ENCODE results near the gene LETM1. TPM values are rescaled to one million over a fixed set of nuclear protein-coding genes. Genes with fewer than 3 reads are reported as not detected.

The LETM1 gene
- polyA plus RNA-seq, 2 donors: 25.7 to 30.7 TPM

DNA sequence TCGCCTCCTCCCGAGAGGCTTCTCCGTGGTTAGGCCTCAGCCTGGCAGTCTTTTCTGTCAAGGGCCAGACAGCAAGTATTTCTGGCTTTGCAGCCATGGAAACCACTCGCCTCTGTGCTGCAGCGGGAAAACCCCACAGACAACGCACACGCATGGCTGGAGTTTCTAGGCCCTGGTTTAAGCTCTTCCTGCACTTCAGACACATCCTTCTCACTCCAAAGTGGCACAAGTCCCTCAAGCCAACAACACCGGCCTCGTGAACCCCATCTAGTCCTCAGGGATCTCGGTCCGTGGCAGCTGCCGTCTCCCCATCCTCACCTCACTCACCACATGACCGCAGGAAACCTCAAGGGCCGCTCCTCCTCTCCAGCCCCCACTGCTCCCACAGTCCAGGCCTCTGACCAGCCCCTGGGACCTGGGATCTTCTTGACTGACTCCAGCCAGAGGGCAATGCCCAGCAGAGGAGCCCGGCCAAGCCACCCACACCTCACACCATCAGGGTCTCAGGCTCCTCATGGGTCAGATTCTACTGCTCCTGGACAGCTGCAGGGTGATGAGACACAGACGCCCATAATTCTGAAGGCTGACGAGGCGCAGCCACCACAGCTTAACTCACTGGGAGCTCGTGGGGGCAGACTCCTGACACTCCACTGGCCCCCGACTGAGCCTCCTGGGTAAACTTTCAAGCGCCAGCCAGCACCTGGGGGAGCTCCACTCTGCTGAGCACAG is 21.7 kb downstream of the LETM1 start:
- WGBS, 2 donors: 87 to 89% methylated on average over 21 of the region's 21 CpGs
- Histone ChIP-seq H3K9me3 (ENCODE audit: control insufficient read depth in 2 of 2, insufficient read depth in 1 of 2, low read depth in 1 of 2, low read length in 1 of 2) (no peaks in the 10 kb centered on the region), H3K27me3 (ENCODE audit: control insufficient read depth in 1 of 2, insufficient read depth in 2 of 2, low read length in 2 of 2) (no peaks in the 10 kb centered on the region), H3K36me3 (ENCODE audit: control insufficient read depth in 2 of 2, insufficient read depth in 2 of 2, low read length in 1 of 2) (peaks cover 35 to 52% of the 10 kb centered on the region in 2 donors), H3K27ac (ENCODE audit: low read depth in 2 of 2, low read length in 1 of 2) (no peak overlapping the region), H3K4me1 (ENCODE audit: control insufficient read depth in 2 of 2, insufficient read depth in 2 of 2, low read length in 1 of 2) (no peaks in the 10 kb centered on the region), H3K4me3 (ENCODE audit: low read depth in 1 of 2, low read length in 2 of 2) (no peak overlapping the region)

DNA sequence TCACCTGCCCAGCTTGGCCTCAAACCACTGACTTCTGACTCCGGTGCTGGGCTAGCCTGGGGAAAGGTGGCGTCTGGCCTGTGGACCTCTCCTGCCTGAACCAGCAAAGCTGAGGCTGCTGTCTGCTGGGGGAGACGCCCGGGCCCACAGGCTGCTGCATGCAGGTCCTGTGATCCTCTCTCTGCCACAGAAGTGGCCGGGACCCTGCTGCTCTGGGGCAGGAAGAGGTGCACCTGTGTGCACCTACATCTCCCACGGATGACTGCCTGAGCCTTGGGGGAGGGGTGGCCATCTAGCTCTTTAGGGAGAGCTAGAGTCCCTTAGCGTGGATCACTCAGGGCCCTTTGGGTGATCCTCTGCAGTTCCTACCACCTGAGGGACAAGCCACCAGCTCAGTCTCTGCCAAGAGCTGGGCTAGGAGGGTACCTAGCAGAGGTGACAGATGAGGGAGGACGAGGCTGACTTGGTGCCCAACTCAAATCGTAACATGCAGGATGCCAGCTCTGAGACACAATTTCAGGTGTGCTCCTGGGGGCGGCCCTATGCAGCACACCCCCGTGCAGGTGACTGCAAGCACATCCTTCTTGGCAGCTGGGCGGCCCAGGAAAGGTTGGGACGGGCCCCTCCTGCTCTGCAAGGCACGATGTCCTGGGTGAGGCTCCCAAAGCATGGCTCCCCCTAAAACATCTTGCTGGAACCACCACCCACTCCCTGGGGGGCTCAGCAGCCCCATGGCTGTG is 22.5 kb downstream of the LETM1 start:
- WGBS, 2 donors: 90 to 92% methylated on average over 14 of the region's 14 CpGs
- no peaks in the 10 kb centered on the region for H3K9me3 ChIP-seq (ENCODE audit: control insufficient read depth in 2 of 2, insufficient read depth in 1 of 2, low read depth in 1 of 2, low read length in 1 of 2)
- H3K27ac ChIP-seq (ENCODE audit: low read depth in 2 of 2, low read length in 1 of 2): no peak overlapping the region
- no peak overlapping the region for H3K4me3 ChIP-seq (ENCODE audit: low read depth in 1 of 2, low read length in 2 of 2)
- peaks cover 33 to 47% of the 10 kb centered on the region in 2 donors for H3K36me3 ChIP-seq (ENCODE audit: control insufficient read depth in 2 of 2, insufficient read depth in 2 of 2, low read length in 1 of 2)
- no peaks in the 10 kb centered on the region for H3K4me1 ChIP-seq (ENCODE audit: control insufficient read depth in 2 of 2, insufficient read depth in 2 of 2, low read length in 1 of 2)
- no peaks in the 10 kb centered on the region for H3K27me3 ChIP-seq (ENCODE audit: control insufficient read depth in 1 of 2, insufficient read depth in 2 of 2, low read length in 2 of 2)

DNA sequence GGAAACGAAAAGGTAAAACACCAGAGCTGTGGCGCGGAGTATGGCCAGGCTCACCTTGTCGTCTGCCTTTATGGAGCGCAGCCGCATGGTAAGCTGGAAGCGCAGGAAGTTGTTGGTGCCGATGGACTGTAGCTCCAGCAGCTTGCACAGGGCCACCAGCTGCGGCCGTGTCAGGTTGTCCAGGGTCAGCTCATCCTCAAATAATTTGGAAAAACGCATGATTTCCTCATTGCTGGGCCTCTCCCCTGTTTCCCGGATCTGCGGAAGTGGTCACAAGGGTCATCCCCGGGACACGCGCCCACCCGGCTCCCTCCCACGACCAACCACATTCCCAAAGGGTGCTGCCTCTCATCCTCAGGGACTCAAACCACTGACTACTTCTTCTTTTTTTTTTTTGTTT is 23.3 kb downstream of the LETM1 start:
- no peaks in the 10 kb centered on the region for H3K4me1 ChIP-seq (ENCODE audit: control insufficient read depth in 2 of 2, insufficient read depth in 2 of 2, low read length in 1 of 2)
- H3K36me3 ChIP-seq (ENCODE audit: control insufficient read depth in 2 of 2, insufficient read depth in 2 of 2, low read length in 1 of 2): peaks cover 33 to 43% of the 10 kb centered on the region in 2 donors
- WGBS, 2 donors: 92 to 94% methylated on average over 18 of the region's 18 CpGs

DNA sequence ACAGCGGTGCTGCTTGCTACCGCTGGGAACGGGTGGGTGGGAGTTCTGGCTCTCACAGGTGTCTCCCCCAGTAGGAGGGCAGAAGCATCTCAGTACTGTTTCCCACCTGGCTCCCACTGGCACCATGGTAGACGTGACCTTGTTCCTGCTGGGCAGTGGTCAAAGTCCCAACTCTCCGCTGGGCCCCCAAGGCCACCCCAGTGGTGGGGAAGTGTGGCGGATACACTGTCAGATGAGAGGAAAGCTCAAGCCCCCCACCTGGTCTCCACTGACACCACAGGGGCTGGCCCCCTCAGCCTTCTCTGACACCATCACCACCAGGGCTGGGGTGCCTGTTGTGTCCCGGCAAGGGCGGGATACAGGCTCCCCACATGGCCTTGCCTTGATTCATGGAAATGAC is 24.6 kb downstream of the LETM1 start:
- Histone ChIP-seq H3K36me3 (ENCODE audit: control insufficient read depth in 2 of 2, insufficient read depth in 2 of 2, low read length in 1 of 2) (peaks cover 29 to 46% of the 10 kb centered on the region in 2 donors), H3K9me3 (ENCODE audit: control insufficient read depth in 2 of 2, insufficient read depth in 1 of 2, low read depth in 1 of 2, low read length in 1 of 2) (no peaks in the 10 kb centered on the region), H3K4me3 (ENCODE audit: low read depth in 1 of 2, low read length in 2 of 2) (no peak overlapping the region), H3K27me3 (ENCODE audit: control insufficient read depth in 1 of 2, insufficient read depth in 2 of 2, low read length in 2 of 2) (no peaks in the 10 kb centered on the region), H3K4me1 (ENCODE audit: control insufficient read depth in 2 of 2, insufficient read depth in 2 of 2, low read length in 1 of 2) (no peaks in the 10 kb centered on the region), H3K27ac (ENCODE audit: low read depth in 2 of 2, low read length in 1 of 2) (no peak overlapping the region)
- WGBS, 2 donors: 89 to 94% methylated on average over 8 of the region's 8 CpGs

More for the DNA sequence above, 23.3 kb downstream of the LETM1 start:
- Histone ChIP-seq H3K4me3 (ENCODE audit: low read depth in 1 of 2, low read length in 2 of 2) (no peak overlapping the region), H3K27me3 (ENCODE audit: control insufficient read depth in 1 of 2, insufficient read depth in 2 of 2, low read length in 2 of 2) (no peaks in the 10 kb centered on the region), H3K27ac (ENCODE audit: low read depth in 2 of 2, low read length in 1 of 2) (no peak overlapping the region), H3K9me3 (ENCODE audit: control insufficient read depth in 2 of 2, insufficient read depth in 1 of 2, low read depth in 1 of 2, low read length in 1 of 2) (no peaks in the 10 kb centered on the region)

DNA sequence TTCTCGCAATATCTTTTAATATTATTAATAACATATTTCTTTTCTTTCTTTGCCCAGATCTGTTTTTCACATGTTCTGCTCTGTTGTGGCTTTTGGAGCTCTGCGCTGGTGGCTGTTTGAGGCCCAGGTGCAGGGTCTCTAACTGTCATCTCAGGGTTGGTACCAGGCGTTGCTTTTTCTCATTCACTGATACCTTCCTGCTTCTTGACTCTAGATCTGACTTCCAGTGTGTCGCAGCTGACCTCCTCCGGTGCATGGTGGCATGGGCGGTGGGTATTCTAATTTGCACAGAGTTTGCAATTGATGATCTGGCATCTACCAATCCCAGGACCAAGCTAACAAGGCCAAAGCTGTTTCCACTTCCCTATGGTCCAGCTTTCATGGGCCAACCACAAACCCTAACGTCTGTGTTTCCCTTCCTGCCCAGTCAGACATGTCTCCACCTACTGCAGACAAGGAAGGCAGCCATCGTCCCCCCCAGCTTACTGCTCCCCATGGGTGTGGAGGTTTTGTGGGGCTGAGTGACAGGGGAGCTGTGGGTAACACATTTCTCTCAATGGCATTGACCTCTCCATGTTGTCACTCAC is 25.2 kb downstream of the LETM1 start:
- no peak overlapping the region for H3K27ac ChIP-seq (ENCODE audit: low read depth in 2 of 2, low read length in 1 of 2)
- 83 to 90% methylated on average over 8 of the region's 8 CpGs for WGBS, 2 donors
- peaks cover 30 to 49% of the 10 kb centered on the region in 2 donors for H3K36me3 ChIP-seq (ENCODE audit: control insufficient read depth in 2 of 2, insufficient read depth in 2 of 2, low read length in 1 of 2)

DNA sequence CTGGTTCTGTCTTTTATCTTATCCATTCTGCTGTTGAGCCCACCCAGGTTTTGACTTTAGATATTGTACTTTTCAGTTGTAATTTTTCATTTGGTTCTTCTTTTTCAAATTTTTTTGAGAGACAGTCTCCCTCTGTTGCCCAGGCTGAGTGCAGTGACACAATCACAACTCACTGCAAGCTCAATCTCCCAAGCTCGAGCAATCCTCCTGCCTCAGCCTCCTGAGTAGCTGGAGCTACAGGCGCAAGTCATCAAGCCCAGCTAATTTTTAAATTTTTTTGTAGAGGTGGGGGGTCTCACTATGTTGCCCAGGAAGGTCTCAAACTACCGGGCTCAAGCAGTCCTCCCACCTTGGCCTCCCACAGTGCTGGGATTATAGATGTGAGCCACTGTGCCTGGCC is 25.7 kb downstream of the LETM1 start:
- Histone ChIP-seq H3K4me1 (ENCODE audit: control insufficient read depth in 2 of 2, insufficient read depth in 2 of 2, low read length in 1 of 2) (no peaks in the 10 kb centered on the region), H3K36me3 (ENCODE audit: control insufficient read depth in 2 of 2, insufficient read depth in 2 of 2, low read length in 1 of 2) (peaks cover 31 to 51% of the 10 kb centered on the region in 2 donors)
- 95% methylated on average over 3 of the region's 3 CpGs for WGBS, 2 donors

More for the DNA sequence above, 25.2 kb downstream of the LETM1 start:
- H3K9me3 ChIP-seq (ENCODE audit: control insufficient read depth in 2 of 2, insufficient read depth in 1 of 2, low read depth in 1 of 2, low read length in 1 of 2): no peaks in the 10 kb centered on the region
- no peaks in the 10 kb centered on the region for H3K27me3 ChIP-seq (ENCODE audit: control insufficient read depth in 1 of 2, insufficient read depth in 2 of 2, low read length in 2 of 2)
- no peaks in the 10 kb centered on the region for H3K4me1 ChIP-seq (ENCODE audit: control insufficient read depth in 2 of 2, insufficient read depth in 2 of 2, low read length in 1 of 2)
- no peak overlapping the region for H3K4me3 ChIP-seq (ENCODE audit: low read depth in 1 of 2, low read length in 2 of 2)

DNA sequence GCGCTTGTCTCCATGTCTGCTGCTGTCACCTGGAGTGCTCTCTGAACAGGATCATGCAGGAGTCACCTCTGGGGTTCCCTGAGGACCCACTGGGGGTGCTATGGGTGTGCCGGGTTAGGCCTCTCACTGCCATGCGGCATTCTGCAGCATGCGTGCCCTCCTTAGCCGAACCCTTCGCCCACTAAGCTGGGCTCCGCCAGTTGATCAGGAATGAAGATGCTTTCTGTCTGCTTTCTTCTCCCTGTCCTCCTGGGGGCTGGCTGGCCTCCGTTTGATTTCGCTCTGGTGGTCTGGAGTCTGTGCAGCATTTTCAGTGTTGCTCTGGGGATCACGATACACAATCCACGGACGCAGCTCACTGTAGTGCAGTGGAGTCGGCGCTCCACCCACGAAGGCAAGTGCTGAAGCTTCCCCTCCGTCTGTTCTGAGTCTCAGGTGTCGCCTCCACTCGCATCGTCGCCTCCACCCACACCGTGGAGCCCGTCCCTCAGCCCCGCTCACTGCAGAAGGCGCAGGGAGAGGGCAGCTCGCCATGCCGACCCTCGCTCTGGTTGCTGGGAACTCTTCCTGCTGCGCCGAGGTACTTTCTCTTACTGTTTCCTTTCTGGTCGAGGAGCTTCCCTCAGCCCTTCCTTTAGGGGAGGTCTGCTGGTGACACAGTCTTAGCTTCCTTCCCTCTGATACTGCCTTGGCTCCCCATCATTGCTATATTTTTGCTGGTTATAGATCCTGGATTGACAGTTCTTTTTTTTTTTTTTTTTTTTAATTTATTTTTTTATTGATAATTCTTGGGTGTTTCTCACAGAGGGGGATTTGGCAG is 29.2 kb downstream of the LETM1 start:
- no peaks in the 10 kb centered on the region for H3K27me3 ChIP-seq (ENCODE audit: control insufficient read depth in 1 of 2, insufficient read depth in 2 of 2, low read length in 2 of 2)
- peaks cover 0 to 2% of the 10 kb centered on the region in 2 donors for H3K4me1 ChIP-seq (ENCODE audit: control insufficient read depth in 2 of 2, insufficient read depth in 2 of 2, low read length in 1 of 2)
- peaks cover 27 to 58% of the 10 kb centered on the region in 2 donors for H3K36me3 ChIP-seq (ENCODE audit: control insufficient read depth in 2 of 2, insufficient read depth in 2 of 2, low read length in 1 of 2)
- no peaks in the 10 kb centered on the region for H3K9me3 ChIP-seq (ENCODE audit: control insufficient read depth in 2 of 2, insufficient read depth in 1 of 2, low read depth in 1 of 2, low read length in 1 of 2)
- 92% methylated on average over 30 of the region's 30 CpGs for WGBS, 2 donors
- H3K27ac ChIP-seq (ENCODE audit: low read depth in 2 of 2, low read length in 1 of 2): no peak overlapping the region
- no peak overlapping the region for H3K4me3 ChIP-seq (ENCODE audit: low read depth in 1 of 2, low read length in 2 of 2)

More for the DNA sequence above, 25.7 kb downstream of the LETM1 start:
- H3K27me3 ChIP-seq (ENCODE audit: control insufficient read depth in 1 of 2, insufficient read depth in 2 of 2, low read length in 2 of 2): no peaks in the 10 kb centered on the region
- no peak overlapping the region for H3K27ac ChIP-seq (ENCODE audit: low read depth in 2 of 2, low read length in 1 of 2)
- H3K4me3 ChIP-seq (ENCODE audit: low read depth in 1 of 2, low read length in 2 of 2): no peak overlapping the region
- no peaks in the 10 kb centered on the region for H3K9me3 ChIP-seq (ENCODE audit: control insufficient read depth in 2 of 2, insufficient read depth in 1 of 2, low read depth in 1 of 2, low read length in 1 of 2)

DNA sequence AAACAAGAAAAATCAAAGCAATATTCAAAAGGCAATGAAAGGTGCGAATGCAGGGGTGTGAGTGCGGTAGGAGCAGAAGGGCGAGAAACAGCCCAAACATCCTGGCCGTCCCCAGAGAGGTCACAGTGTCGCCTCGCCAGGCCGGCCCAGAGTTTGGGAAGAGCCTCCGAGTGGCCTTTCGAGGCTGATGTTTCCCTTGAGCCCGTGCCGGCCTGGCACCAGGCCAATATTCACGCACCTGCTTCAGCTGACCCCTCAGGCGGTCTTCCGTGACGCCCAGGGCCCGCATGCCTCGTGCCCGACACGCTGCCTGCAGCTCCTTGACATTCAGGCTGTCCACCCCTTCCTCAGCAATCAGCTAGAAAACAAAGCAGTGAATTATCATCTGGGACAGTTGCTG is 30.6 kb downstream of the LETM1 start:
- H3K27me3 ChIP-seq (ENCODE audit: control insufficient read depth in 1 of 2, insufficient read depth in 2 of 2, low read length in 2 of 2): no peaks in the 10 kb centered on the region
- no peaks in the 10 kb centered on the region for H3K9me3 ChIP-seq (ENCODE audit: control insufficient read depth in 2 of 2, insufficient read depth in 1 of 2, low read depth in 1 of 2, low read length in 1 of 2)
- H3K4me3 ChIP-seq (ENCODE audit: low read depth in 1 of 2, low read length in 2 of 2): no peak overlapping the region
- H3K36me3 ChIP-seq (ENCODE audit: control insufficient read depth in 2 of 2, insufficient read depth in 2 of 2, low read length in 1 of 2): peaks cover 23 to 53% of the 10 kb centered on the region in 2 donors
- 84 to 85% methylated on average over 19 of the region's 19 CpGs for WGBS, 2 donors
- peaks cover 0 to 2% of the 10 kb centered on the region in 2 donors for H3K4me1 ChIP-seq (ENCODE audit: control insufficient read depth in 2 of 2, insufficient read depth in 2 of 2, low read length in 1 of 2)
- H3K27ac ChIP-seq (ENCODE audit: low read depth in 2 of 2, low read length in 1 of 2): no peak overlapping the region

DNA sequence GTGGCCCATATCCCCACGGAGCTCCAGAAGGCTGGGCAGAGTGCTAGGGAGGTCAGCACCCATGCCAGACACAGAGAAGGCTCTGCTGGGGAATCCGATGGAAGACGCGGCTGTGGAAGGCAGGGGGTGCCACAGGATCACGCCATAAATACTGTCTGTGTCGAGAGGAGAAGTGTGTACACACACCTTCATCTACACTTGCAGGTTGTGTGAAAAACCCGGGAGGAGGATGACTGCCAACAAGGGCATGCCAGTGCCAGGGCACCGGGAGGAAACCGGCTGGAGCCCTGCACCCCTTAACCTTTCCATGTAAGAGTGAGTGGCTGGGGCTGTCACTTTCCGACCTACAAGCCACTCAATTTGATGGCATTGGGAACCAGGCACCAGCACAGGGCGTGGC is 31.2 kb downstream of the LETM1 start:
- Histone ChIP-seq H3K4me3 (ENCODE audit: low read depth in 1 of 2, low read length in 2 of 2) (no peak overlapping the region), H3K27ac (ENCODE audit: low read depth in 2 of 2, low read length in 1 of 2) (no peak overlapping the region), H3K4me1 (ENCODE audit: control insufficient read depth in 2 of 2, insufficient read depth in 2 of 2, low read length in 1 of 2) (peaks cover 0 to 2% of the 10 kb centered on the region in 2 donors), H3K27me3 (ENCODE audit: control insufficient read depth in 1 of 2, insufficient read depth in 2 of 2, low read length in 2 of 2) (no peaks in the 10 kb centered on the region), H3K36me3 (ENCODE audit: control insufficient read depth in 2 of 2, insufficient read depth in 2 of 2, low read length in 1 of 2) (peaks cover 23 to 54% of the 10 kb centered on the region in 2 donors), H3K9me3 (ENCODE audit: control insufficient read depth in 2 of 2, insufficient read depth in 1 of 2, low read depth in 1 of 2, low read length in 1 of 2) (no peaks in the 10 kb centered on the region)
- 85 to 88% methylated on average over 11 of the region's 11 CpGs for WGBS, 2 donors

Measured in esophagus (tissue), 2 donors.